Mesenchymal stem cell (in vitro differentiated cells and primary cell): Measurements from ENCODE around the gene DPAGT1.

Source experiments
- DNase-seq: peaks from one replicate; pipeline ENCODE4 v3.0.0-alpha.2; 2013
- H2AFZ ChIP-seq: one replicate; pipeline ENCODE4 v1.6.1; 2013; ENCODE audit warnings: low read depth, mild to moderate bottlenecking, control low read depth, inconsistent platforms, low read length, moderate library complexity
- H2AK5ac ChIP-seq: 2 replicates; pipeline ENCODE4 v1.6.1; 2013; ENCODE audit warnings: low read length, moderate library complexity, mild to moderate bottlenecking, inconsistent platforms; ENCODE audit not compliant: severe bottlenecking
- H2BK120ac ChIP-seq: one replicate; pipeline ENCODE4 v1.6.1; 2013; ENCODE audit warnings: low read depth, mild to moderate bottlenecking, inconsistent platforms, low read length, moderate library complexity
- H2BK12ac ChIP-seq, 2 experiments: one replicate each; pipeline ENCODE4 v1.6.1; 2013; ENCODE audit warnings: inconsistent platforms in 2 of 2, low read length in 2 of 2, mild to moderate bottlenecking in 2 of 2, moderate library complexity in 2 of 2, control low read depth in 1 of 2
- H2BK15ac ChIP-seq: one replicate; pipeline ENCODE4 v1.6.1; 2013; ENCODE audit warnings: mild to moderate bottlenecking, low read depth, inconsistent platforms; ENCODE audit not compliant: poor library complexity, severe bottlenecking
- H2BK5ac ChIP-seq: 2 replicates; pipeline ENCODE4 v1.6.1; 2013; ENCODE audit warnings: low read depth, mild to moderate bottlenecking, low read length, control low read depth, inconsistent platforms; ENCODE audit not compliant: poor library complexity, severe bottlenecking
- H3K14ac ChIP-seq, 2 experiments: one replicate each; pipeline ENCODE4 v1.6.1; 2013; ENCODE audit warnings: inconsistent platforms in 2 of 2, low read length in 2 of 2, control low read depth in 1 of 2, mild to moderate bottlenecking in 1 of 2, moderate library complexity in 1 of 2
- H3K18ac ChIP-seq, 2 experiments: one replicate each; pipeline ENCODE4 v1.6.1; 2013; ENCODE audit warnings: inconsistent platforms in 2 of 2, low read length in 2 of 2, control low read depth in 1 of 2, low read depth in 1 of 2, mild to moderate bottlenecking in 1 of 2
- H3K23ac ChIP-seq, 2 experiments: one replicate each; pipeline ENCODE4 v1.6.1; 2013; ENCODE audit warnings: inconsistent platforms in 2 of 2, low read length in 2 of 2, mild to moderate bottlenecking in 2 of 2, moderate library complexity in 2 of 2, control low read depth in 1 of 2
- H3K27ac ChIP-seq: 2 replicates; pipeline ENCODE4 v1.5.1; 2013; ENCODE audit warnings: mild to moderate bottlenecking, moderate library complexity, low read length, control low read depth, inconsistent platforms; ENCODE audit not compliant: poor library complexity, severe bottlenecking
- H3K27me3 ChIP-seq, 2 experiments: 2 replicates each; pipeline versions ENCODE4 v1.6.1 to v1.7.0; 2013; ENCODE audit warnings: low read length in 2 of 2, mild to moderate bottlenecking in 2 of 2, moderate library complexity in 2 of 2, control low read depth in 1 of 2, inconsistent platforms in 1 of 2; ENCODE audit not compliant: control insufficient read depth in 1 of 2, insufficient read depth in 1 of 2
- H3K36me3 ChIP-seq, 2 experiments: 2 replicates each; pipeline versions ENCODE4 v1.6.1 to v1.7.0; 2013; ENCODE audit warnings: low read length in 2 of 2, control low read depth in 1 of 2, inconsistent platforms in 1 of 2, low read depth in 1 of 2, mild to moderate bottlenecking in 1 of 2; ENCODE audit not compliant: insufficient read depth in 2 of 2, control insufficient read depth in 1 of 2
- H3K4ac ChIP-seq, 2 experiments: one replicate each; pipeline ENCODE4 v1.6.1; 2013; ENCODE audit warnings: inconsistent platforms in 2 of 2, low read length in 2 of 2, mild to moderate bottlenecking in 2 of 2, moderate library complexity in 2 of 2, control low read depth in 1 of 2, low read depth in 1 of 2
- H3K4me1 ChIP-seq: 2 replicates; pipeline ENCODE4 v1.6.1; 2013; ENCODE audit warnings: low read depth, low read length, control low read depth; ENCODE audit not compliant: control insufficient read depth, insufficient read depth
- H3K4me2 ChIP-seq: 2 replicates; pipeline ENCODE4 v1.6.1; 2013; ENCODE audit warnings: low read length, mild to moderate bottlenecking, inconsistent platforms; ENCODE audit not compliant: poor library complexity, severe bottlenecking
- H3K4me3 ChIP-seq, 2 experiments: 2 replicates each; pipeline versions ENCODE4 v1.5.1 to v1.7.0; 2013; ENCODE audit warnings: low read length in 2 of 2, mild to moderate bottlenecking in 2 of 2, control low read depth in 1 of 2, low read depth in 1 of 2; ENCODE audit not compliant: insufficient read depth in 1 of 2
- H3K79me1 ChIP-seq: replicated peaks from 2 replicates; pipeline ENCODE4 v1.6.1; 2013; ENCODE audit warnings: mild to moderate bottlenecking, control low read depth, low read length, inconsistent platforms; ENCODE audit not compliant: poor library complexity, severe bottlenecking
- H3K9ac ChIP-seq: 2 replicates; pipeline ENCODE4 v1.7.0; 2013; ENCODE audit warnings: mild to moderate bottlenecking, low read length, moderate library complexity
- H3K9me3 ChIP-seq: 2 replicates; pipeline ENCODE4 v1.7.0; 2013; ENCODE audit warnings: mild to moderate bottlenecking, low read length; ENCODE audit not compliant: control insufficient read depth
- H4K8ac ChIP-seq: one replicate; pipeline ENCODE4 v1.6.1; 2013; ENCODE audit warnings: inconsistent platforms, mild to moderate bottlenecking, low read length, moderate library complexity
- H4K91ac ChIP-seq: one replicate; pipeline ENCODE4 v1.6.1; 2013; ENCODE audit warnings: mild to moderate bottlenecking, low read length, inconsistent platforms
- WGBS: methylation state at CpG from one replicate; pipeline ENCODE4 v1.1.7; 2013; ENCODE audit warnings: mixed read lengths; 5-methylcytosine and 5-hydroxymethylcytosine counted together

The DPAGT1 gene

GRCh38 chr11:119115484-119116234, 14.0 kb upstream of the DPAGT1 start:
- H3K4me2 ChIP-seq, result no peak overlapping the region
- no peak overlapping the region for H4K8ac ChIP-seq
- H3K4me1 ChIP-seq, result no peaks in the 10 kb centered on the region
- H3K9me3 ChIP-seq, result no peaks in the 10 kb centered on the region
- H3K4me3 ChIP-seq, result no peak overlapping the region
- DNase-seq, result no peak
- H2BK120ac ChIP-seq, result no peak overlapping the region
- no peak overlapping the region for H2BK5ac ChIP-seq
- H2AFZ ChIP-seq, result no peak overlapping the region
- WGBS, result 86% methylated on average over 24 of the region's 24 CpGs
- H3K4ac ChIP-seq, result no peak overlapping the region
- H3K36me3 ChIP-seq, result peaks cover 49 to 63% of the 10 kb centered on the region in 2 experiments
- no peak overlapping the region for H3K27ac ChIP-seq
- H3K79me1 ChIP-seq, result no peaks in the 10 kb centered on the region
- no peak overlapping the region for H2BK12ac ChIP-seq
- no peak overlapping the region for H2AK5ac ChIP-seq
- no peak overlapping the region for H3K14ac ChIP-seq
- no peaks in the 10 kb centered on the region for H3K27me3 ChIP-seq
- no peak overlapping the region for H2BK15ac ChIP-seq
- H3K9ac ChIP-seq, result no peak overlapping the region
- H3K23ac ChIP-seq, result no peak overlapping the region
- H3K18ac ChIP-seq, result no peak overlapping the region
- H4K91ac ChIP-seq, result no peak overlapping the region

- H3K27ac ChIP-seq, result no peak overlapping the region
- WGBS, result 96% methylated on average over 4 of the region's 5 CpGs
- no peak overlapping the region for H2BK15ac ChIP-seq
- H3K9me3 ChIP-seq, result no peaks in the 10 kb centered on the region
- DNase-seq, result no peak
- H3K4me2 ChIP-seq, result no peak overlapping the region
- no peak overlapping the region for H4K8ac ChIP-seq
- H4K91ac ChIP-seq, result no peak overlapping the region
- no peak overlapping the region for H3K23ac ChIP-seq
- no peak overlapping the region for H3K9ac ChIP-seq
- no peak overlapping the region for H3K18ac ChIP-seq
- H3K36me3 ChIP-seq, result peaks cover 56 to 66% of the 10 kb centered on the region in 2 experiments
- no peak overlapping the region for H3K4me3 ChIP-seq
- H2AFZ ChIP-seq, result no peak overlapping the region
- no peak overlapping the region for H2BK5ac ChIP-seq
- no peak overlapping the region for H3K14ac ChIP-seq
- H2AK5ac ChIP-seq, result no peak overlapping the region
- H3K79me1 ChIP-seq, result peaks cover 8% of the 10 kb centered on the region
- H2BK12ac ChIP-seq, result no peak overlapping the region
- H3K4me1 ChIP-seq, result no peaks in the 10 kb centered on the region
- no peaks in the 10 kb centered on the region for H3K27me3 ChIP-seq
- no peak overlapping the region for H2BK120ac ChIP-seq
- H3K4ac ChIP-seq, result no peak overlapping the region
These were observed 12.7 kb upstream of the DPAGT1 start for GRCh38 chr11:119114351-119114750.

- Histone ChIP-seq H2BK15ac (no peak overlapping the region), H3K27me3 (no peaks in the 10 kb centered on the region), H2BK12ac (no peak overlapping the region), H3K9me3 (no peaks in the 10 kb centered on the region), H3K18ac (no peak overlapping the region), H3K4me1 (peaks cover 3% of the 10 kb centered on the region), H2AK5ac (no peak overlapping the region), H3K79me1 (peaks cover 14% of the 10 kb centered on the region), H2BK5ac (no peak overlapping the region), H3K23ac (no peak overlapping the region), H3K14ac (no peak overlapping the region), H4K91ac (no peak overlapping the region), H2BK120ac (no peak overlapping the region), H4K8ac (no peak overlapping the region), H3K4ac (no peak overlapping the region), H3K4me2 (no peak overlapping the region), H3K27ac (no peak overlapping the region), H3K4me3 (no peak overlapping the region), H3K9ac (no peak overlapping the region), H3K36me3 (peaks cover 56 to 66% of the 10 kb centered on the region in 2 experiments), H2AFZ (no peak overlapping the region)
- DNase-seq, result no peak
- WGBS, result 99% methylated on average over 9 of the region's 9 CpGs
These were observed 12.1 kb upstream of the DPAGT1 start for GRCh38 chr11:119113716-119114115.

GRCh38 chr11:119112314-119113020, 10.8 kb upstream of the DPAGT1 start:
- Histone ChIP-seq H2BK15ac (no peak overlapping the region), H3K79me1 (peaks cover 24% of the 10 kb centered on the region), H3K18ac (no peak overlapping the region), H2AK5ac (no peak overlapping the region), H4K91ac (no peak overlapping the region), H3K36me3 (peaks cover 56 to 62% of the 10 kb centered on the region in 2 experiments), H3K4me2 (no peak overlapping the region), H3K4me1 (peaks cover 13% of the 10 kb centered on the region), H3K9me3 (no peaks in the 10 kb centered on the region), H2BK120ac (no peak overlapping the region), H2AFZ (no peak overlapping the region), H2BK12ac (no peak overlapping the region), H3K27ac (no peak overlapping the region), H3K9ac (no peak overlapping the region), H2BK5ac (no peak overlapping the region), H3K4me3 (no peak overlapping the region), H4K8ac (no peak overlapping the region), H3K23ac (no peak overlapping the region), H3K4ac (no peak overlapping the region), H3K14ac (no peak overlapping the region), H3K27me3 (no peaks in the 10 kb centered on the region)
- WGBS, result 96% methylated on average over 12 of the region's 12 CpGs
- DNase-seq, result no peak
